Fibroblast of villous mesenchyme (primary cell): ENCODE measurements around the gene NRG4. TPM values are rescaled to one million over a fixed set of nuclear protein-coding genes. Genes with fewer than 3 reads are reported as not detected.
A peak's percentile ranks its signal among the peaks of the same experiment; 100 is the strongest.

Source experiments
- DNase-seq: peaks from one replicate; pipeline ENCODE4 v3.0.0-alpha.2; 2010; ENCODE audit warnings: low read depth
- H3K4me3 ChIP-seq: 2 replicates; pipeline ENCODE4 v1.5.1; 2011; ENCODE audit warnings: low read depth, mild to moderate bottlenecking, low read length
- CTCF ChIP-seq: IDR thresholded peaks from 2 replicates; pipeline ENCODE4 v1.5.1; 2012; ENCODE audit warnings: low read depth, mild to moderate bottlenecking, low read length; ENCODE audit not compliant: insufficient read depth
- small RNA-seq: library from RNA; depleted of rRNA; stranded (forward); fragments of <200 nt; gene quantifications from one replicate; pipeline ENCODE3, GENCODE V24; 2012
- total RNA-seq: library from RNA; depleted of rRNA; stranded (reverse); fragments of >200 nt; gene quantifications from 2 replicates; pipeline ENCODE4 v1.2.3, GENCODE V29; 2012

NRG4 gene
- total RNA-seq, 1 donor = under 0.01 TPM

- TF ChIP-seq CTCF = no peak
- peak; percentile 90 for DNase-seq
- peak within 1 kb of the TSS; percentile 93 for H3K4me3 ChIP-seq
These were observed 108.6 kb downstream of the NRG4 start, which contains the start of gene FBXO22 for GRCh38 chr15:75903331-75904239. TSS of gene FBXO22 (plus strand) at chr15:75903878. CDS start at chr15:75903964, 86 bp downstream.

GRCh38 chr15:75902129-75902557 is 110.1 kb downstream of the NRG4 start:
- peak; percentile 86 for DNase-seq
- H3K4me3 ChIP-seq = no peak overlapping the region

GRCh38 chr15:75900577-75900976 is 111.6 kb downstream of the NRG4 start:
- H3K4me3 ChIP-seq = no peak overlapping the region
- no peak for TF ChIP-seq CTCF
- DNase-seq = no peak

More at GRCh38 chr15:75902129-75902557, 110.1 kb downstream of the NRG4 start:
- no peak for TF ChIP-seq CTCF

- no peak for DNase-seq
- no peak for TF ChIP-seq CTCF
- no peak overlapping the region for H3K4me3 ChIP-seq
These were observed 116.5 kb downstream of the NRG4 start for GRCh38 chr15:75895731-75896130.

GRCh38 chr15:75891895-75892294 is 120.3 kb downstream of the NRG4 start:
- DNase-seq = peak; percentile 97
- no peak overlapping the region for H3K4me3 ChIP-seq
- no peak for TF ChIP-seq CTCF

Small RNA genes lying within 50 kb of the gene (small RNA-seq; reads per million reads assigned to genes)
- gene RN7SL510P = not detected

Other genes with a start within 250 kb of the NRG4 start
- gene UBE2Q2, start 169.0 kb downstream of the NRG4 start, total RNA-seq = 51.2 and 70.4 TPM in 2 replicates
- 26.1 and 45.8 TPM in 2 replicates for gene FBXO22, start 108.5 kb downstream of the NRG4 start, total RNA-seq
- under 0.01 TPM in 1 of 2 replicates, not detected in the other for gene TMEM266, start 47.6 kb upstream of the NRG4 start, total RNA-seq